Subcutaneous adipose tissue (tissue), 4 donors: ENCODE results near the gene OR56B4. TPM values are rescaled to one million over a fixed set of nuclear protein-coding genes. Genes with fewer than 3 reads are reported as not detected.

Source experiments
- CTCF ChIP-seq: fragments of 450-650 bp; IDR thresholded peaks from one replicate; pipeline ENCODE4 v1.5.1; 2016; ENCODE audit warnings: low read depth, mild to moderate bottlenecking, control low read depth, antibody characterized with exemption, moderate library complexity
- total RNA-seq, 4 donors: library from RNA; depleted of rRNA; stranded (reverse); fragments of >200 nt; gene quantifications; one replicate each; pipeline ENCODE4 v1.1.0, GENCODE V29; 2016

Gene OR56B4
- total RNA-seq, 4 donors from 2014 or later = not detected

- no peak for TF ChIP-seq CTCF
These were observed 43.6 kb downstream of the OR56B4 start for GRCh38 chr11:6151117-6151516.

GRCh38 chr11:6152126-6152525 lies 44.6 kb downstream of the OR56B4 start:
- TF ChIP-seq CTCF = no peak

DNA sequence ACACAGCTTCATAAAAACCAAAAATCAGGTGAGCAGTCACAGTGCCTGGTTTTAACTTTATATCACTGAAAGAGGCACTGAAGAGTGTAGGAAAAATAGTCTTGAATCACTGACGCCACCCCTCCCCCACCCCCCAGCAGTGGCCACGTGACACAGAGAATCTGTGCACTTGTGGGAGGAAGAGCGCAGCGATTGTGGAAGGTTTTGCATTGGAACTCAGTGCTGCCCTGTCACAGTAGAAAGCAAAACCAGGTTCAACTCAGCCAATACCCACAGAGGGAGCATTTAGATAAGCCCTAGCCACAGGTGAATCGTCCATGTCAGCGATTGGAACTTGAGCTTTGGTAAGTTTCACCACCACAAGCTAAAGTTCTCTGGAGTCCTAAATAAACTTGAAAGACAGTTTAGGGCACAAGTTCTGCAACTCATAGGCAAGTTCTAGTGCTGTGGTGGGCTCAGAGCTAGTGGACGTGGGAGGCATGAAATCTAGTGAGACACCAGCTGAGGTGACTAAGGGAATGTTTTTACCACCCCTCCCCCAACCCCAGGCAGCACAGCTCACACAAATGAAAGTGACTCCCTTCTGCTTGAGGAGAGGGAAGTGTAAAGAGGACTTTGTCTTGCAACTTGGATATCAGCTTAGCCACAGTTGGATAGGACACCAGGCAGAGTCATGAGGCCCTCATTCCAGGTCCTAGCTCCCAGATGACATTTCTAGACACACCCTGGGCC lies 49.3 kb downstream of the OR56B4 start:
- TF ChIP-seq CTCF = no peak

Other genes starting within 250 kb of the OR56B4 start
- not detected for gene OR52E8, start 250.0 kb upstream of the OR56B4 start, total RNA-seq
- not detected for gene OR52E4, start 227.1 kb upstream of the OR56B4 start, total RNA-seq
- not detected for gene OR52E5, start 214.5 kb upstream of the OR56B4 start, total RNA-seq
- not detected for gene OR56A3, start 165.4 kb upstream of the OR56B4 start, total RNA-seq
- gene OR56A5, start 139.2 kb upstream of the OR56B4 start, total RNA-seq = not detected
- gene OR52L1, start 120.7 kb upstream of the OR56B4 start, total RNA-seq = not detected
- under 1 TPM in 1 of 4 donors, not detected in 3; 0.19 TPM for gene OR56A4, start 100.7 kb upstream of the OR56B4 start, total RNA-seq
- gene OR56A1, start 76.9 kb upstream of the OR56B4 start, total RNA-seq = under 1 TPM in 2 of 4 donors, not detected in 2; under 0.01 to 0.19 TPM
- under 1 TPM in 1 of 4 donors, not detected in 3; 0.51 TPM for gene OR52B2, start 62.6 kb downstream of the OR56B4 start, total RNA-seq
- gene OR52W1, start 91.5 kb downstream of the OR56B4 start, total RNA-seq = not detected
- not detected for gene C11orf42, start 97.9 kb downstream of the OR56B4 start, total RNA-seq
- 10 to 100 TPM; 19.2 to 43.2 (median 31.3) TPM for gene FHIP1B, start 127.0 kb downstream of the OR56B4 start, total RNA-seq
- gene CNGA4, start 131.4 kb downstream of the OR56B4 start, total RNA-seq = not detected
- not detected for gene CCKBR, start 152.2 kb downstream of the OR56B4 start, total RNA-seq
- gene CAVIN3, start 212.8 kb downstream of the OR56B4 start, total RNA-seq = 100 to 1,000 TPM in 2 of 4 donors, 10 to 100 TPM in 2; 34.9 to 158 (median 90.9) TPM